Left renal cortex interstitium (tissue), 4 donors: ENCODE data around the gene NPHP4. TPM values are rescaled to one million over a fixed set of nuclear protein-coding genes. Genes with fewer than 3 reads are reported as not detected.

Experiments
- DNase-seq, 4 donors: peaks; one replicate each; pipeline ENCODE4 v3.0.0-alpha.2; 2013; ENCODE audit warnings: low read depth in 4 of 4, low spot score in 2 of 4, missing footprints in 1 of 4
- polyA plus RNA-seq, 4 donors: library from polyadenylated mRNA; unstranded; fragments of 120-200 nt; gene quantifications; one replicate each; pipeline ENCODE4 v1.2.1, GENCODE V29; 2013; ENCODE audit not compliant: insufficient read length in 4 of 4

Gene NPHP4
- polyA plus RNA-seq, 4 donors = 7.9 to 18.9 (median 14.0) TPM

DNA sequence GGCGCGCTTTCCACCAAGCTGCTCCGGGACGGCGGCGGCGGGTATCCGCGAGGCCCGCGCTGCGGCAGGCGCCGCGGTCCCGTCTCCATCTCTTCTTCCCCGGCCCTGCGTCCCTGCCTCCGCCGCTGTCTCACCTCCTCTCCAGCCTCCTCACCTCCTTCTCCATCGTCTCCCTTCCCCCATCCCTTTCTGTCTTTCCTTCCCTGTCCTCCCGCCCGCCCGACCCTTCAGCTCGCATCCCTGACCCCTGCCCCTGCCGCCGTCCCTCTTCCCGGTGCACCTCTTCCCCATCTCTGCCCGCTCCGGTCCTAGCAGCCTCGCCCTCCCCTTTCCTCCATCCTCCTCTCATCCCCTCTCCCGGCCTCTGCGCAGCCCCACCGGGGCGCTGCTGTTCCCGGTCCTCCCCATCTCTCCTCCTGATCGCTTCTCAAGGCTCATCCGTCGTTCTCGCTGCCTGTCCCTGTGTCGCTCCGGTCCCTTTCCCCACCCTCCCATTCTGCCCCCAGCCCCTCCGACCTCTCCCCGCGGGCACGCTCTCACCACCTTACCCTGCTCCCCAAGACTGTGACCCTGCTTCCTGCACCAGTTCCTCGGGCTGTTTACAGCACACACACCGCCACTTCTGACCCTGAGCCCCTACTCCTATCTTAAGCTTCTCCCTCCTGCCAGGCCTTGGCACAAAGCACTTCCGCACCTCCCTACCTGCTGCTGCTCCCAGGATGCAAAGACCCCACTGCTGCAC is 760 bp upstream of the NPHP4 start:
- no peak for DNase-seq

DNA sequence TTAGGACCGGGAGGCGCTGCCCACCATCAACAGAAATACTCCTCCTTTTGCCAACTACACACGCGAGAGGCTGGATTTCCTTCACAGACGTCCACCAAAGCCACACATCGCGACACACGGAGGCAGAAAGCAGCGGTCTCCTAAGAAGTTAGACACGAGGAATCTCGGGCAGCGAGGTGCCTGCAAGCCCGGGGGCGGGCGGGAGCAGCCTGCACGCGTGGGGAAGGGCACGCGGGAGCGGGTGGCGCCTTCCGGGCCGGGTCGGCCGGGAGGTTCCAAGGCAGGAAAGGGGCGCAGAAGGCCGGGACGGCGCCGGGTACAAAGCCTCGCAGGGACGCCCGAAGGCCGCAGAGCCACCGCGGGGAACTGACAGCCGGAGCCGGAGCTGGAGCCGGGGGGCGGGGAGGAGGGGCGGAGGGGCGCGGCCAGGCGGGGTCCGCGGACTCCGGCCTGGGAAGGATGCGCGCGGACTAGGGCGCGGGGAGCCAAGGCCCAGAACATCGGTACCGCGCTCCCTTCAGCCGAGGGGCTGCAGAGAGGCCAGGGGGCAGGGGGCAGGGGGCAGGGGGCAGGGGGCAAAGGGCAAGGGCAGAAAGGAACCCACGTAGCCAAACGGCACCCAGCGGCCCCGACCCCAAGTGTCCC is 722 bp downstream of the NPHP4 start:
- DNase-seq = no peak

DNA sequence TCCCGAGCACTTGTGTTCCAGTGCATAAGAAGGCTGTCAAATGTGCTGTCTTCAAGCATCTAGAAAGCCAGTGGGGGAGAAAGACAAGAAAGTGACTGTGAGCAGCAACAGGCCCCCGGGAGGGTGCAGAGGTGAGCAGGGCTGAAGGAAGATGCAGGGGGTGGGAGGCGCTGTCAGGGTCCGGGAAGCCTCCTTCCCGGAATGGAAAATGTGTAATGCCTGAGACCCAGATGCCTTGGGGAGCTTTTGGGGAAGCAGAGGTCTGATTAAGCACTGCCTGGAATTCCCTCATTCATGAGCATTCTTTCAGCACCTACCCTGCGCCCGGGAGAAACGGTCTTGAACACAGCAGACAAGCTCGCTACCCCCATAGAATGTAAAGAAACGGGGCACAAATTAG is 1.3 kb downstream of the NPHP4 start:
- DNase-seq = no peak

DNA sequence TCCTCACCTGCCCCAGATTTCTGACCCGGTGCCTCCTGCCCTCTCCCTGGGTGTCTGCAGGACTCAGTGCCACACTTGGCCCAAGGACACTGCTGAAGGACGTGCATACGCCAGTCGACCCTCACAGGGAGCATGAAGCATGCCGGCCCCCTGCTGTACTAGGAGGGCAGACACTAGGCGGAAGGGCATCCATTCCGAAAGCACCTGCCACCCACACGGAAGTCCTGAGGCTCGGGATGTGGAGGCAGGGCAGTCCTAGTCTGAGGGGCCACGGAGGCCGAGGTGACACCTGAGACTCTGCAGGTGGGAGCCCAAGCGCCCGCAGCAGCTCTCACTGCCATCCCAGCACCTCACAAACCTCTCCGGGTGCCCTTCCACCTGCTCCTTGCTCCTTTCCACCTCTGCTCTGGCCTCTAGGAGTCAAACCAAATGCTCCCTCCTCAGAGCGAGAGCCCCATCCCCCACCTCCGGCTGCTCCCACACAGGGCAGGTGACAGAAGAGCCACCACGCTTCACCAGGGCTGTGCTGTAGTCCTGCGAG is 2.4 kb downstream of the NPHP4 start:
- DNase-seq = no peak

DNA sequence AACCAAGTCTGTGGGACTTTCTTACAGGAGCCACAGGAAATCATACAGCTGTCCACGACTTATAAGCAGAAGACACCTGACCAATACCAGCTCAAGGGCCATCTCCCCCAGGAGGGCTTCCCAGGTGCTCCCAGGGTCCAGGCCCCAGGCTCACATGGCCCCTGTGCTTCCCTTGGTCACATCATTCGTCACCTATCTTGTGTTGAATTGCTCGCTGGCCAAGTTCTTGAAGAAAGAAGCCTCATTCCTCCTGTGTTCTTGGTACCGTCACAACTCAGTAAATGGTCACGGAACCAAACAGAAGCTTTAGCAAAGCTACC is 3.0 kb downstream of the NPHP4 start:
- no peak for DNase-seq

DNA sequence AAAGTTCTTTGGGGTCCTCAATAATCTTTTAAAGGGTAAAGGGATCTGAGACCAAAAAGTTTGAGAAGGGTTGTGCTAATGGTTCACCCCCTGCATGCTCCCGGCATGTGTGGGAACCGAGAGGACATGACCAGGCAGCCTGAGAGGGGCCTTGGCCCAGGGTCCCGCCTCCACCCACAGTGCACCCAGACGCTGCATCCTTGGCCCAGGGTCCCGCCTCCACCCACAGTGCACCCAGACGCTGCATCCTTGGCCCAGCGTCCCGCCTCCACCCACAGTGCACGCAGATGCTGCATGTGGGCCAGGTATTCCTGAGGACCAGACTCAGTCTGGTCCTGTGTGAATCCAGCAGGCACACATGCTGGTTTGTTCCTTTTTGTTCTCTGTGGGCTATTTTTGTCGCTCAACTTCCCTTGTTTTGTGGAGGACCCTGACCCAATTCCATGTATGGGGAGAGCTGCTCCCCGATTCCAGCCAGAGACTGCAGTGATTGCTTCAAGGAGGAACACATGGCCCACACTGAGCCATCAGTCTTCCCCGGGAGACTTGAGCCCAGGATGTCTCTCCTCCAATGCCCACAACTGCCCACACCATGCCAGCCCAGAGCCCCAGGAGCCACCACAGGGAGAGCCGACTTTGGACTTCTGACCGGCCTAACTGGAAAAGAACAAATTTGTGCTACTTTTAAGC is 3.5 kb downstream of the NPHP4 start:
- DNase-seq = no peak

DNA sequence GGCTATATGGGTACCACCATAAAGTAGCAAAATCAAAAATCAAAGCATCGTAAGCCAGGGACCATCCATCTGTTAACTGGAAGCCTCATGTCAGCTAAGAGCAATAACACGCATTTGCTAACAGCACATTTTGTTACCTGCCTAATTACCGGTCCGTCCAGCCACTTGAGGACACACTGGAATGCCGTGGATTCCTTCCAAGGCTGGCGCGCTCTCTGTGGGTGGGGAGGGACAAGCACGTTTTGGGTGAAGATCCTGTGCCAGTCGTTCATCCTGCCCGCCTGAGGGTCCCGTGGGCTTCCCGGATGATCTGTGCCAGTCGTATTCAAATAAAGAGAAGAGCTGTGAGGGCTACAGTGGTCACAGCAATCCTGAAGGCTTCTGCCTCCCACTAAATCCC is 6.2 kb downstream of the NPHP4 start:
- DNase-seq = no peak

DNA sequence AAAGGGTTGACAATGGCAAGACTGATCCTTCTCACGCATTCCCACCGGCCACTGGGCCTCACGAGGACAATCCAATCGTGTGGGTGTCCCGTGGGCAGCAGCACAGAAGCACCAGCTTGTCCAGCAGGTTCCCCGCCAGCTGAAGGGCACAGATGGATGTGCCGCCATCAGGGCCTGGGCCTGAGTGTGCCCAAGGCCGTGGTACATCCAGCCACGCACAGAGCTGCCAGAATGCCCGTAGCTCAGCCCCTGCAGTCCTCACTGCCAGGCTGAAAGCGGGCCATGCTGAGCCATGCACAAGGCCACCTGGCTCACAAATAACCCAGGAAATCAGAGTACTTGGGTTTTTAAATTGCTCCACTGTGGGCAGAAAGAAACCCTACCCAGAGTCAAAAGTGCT is 7.0 kb downstream of the NPHP4 start:
- DNase-seq = no peak

DNA sequence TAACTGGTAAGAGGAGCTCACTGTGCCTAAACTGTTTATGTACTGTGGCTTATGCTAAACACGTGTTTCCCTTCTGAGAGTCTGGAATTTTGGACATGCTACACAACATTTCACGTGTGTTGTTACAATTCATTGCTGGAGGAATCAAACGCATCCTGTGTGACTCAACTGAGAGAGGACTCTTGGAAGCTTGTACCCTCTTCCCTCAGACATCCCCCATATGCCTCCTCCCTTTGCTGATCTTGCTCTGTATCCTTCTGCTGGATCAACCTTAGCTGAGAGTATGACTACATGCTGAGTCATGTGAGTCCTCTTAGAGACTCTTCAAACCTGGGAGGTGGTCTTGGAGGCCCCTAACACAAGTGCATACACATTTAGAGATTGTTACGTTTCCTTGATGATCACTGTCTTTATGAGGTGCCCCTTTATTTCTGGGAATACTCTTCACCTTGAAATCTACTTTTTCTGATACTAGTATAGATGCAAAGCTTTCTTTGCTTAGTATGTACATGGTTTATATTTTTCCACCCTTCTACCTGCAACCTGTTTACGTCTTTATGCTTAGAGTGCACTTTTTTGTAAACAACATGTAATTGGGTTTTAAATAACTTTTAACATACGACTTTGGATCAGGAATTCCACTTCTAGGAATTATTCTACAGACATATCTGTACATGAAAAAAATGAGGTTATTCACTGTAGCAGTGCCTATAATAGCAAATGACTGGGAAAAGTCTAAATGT is 8.7 kb downstream of the NPHP4 start:
- no peak for DNase-seq

DNA sequence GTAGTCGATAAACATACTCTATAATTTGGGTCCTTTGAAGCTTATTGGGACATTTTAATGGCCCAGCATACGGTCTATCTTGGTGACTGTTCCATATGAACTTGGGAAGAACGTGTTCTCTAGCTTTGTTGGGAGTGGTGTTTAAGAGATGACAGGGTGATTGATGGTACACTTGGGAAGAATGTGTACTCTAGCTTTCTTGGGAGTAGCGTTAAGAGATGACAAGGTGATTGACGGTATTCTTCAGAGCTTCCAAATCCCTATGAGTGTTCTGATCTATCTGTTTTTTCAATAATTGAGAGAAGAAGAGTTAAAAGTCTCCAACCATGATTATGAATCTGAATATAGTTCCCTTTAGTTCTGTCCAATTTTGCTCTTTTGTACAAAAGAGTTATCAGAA is 9.4 kb downstream of the NPHP4 start:
- no peak for DNase-seq

DNA sequence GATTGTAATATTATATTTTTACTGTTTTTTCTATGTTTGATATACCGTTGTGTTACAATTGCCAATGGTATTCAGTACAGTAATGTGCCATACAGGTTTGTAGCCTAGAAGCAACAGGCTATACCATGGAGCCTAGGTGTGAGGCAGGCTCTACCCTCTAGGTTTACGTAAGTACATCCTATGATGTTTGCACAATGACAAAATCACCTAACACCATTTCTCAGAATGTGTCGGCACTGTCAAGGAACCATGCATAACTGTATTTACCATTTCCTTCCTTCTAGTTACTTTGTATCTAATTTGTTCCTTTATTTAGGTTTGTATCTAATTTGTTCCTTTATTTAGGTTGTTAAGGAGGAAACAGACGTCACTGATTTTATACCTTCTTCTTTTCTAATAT is 9.9 kb downstream of the NPHP4 start:
- no peak for DNase-seq

DNA sequence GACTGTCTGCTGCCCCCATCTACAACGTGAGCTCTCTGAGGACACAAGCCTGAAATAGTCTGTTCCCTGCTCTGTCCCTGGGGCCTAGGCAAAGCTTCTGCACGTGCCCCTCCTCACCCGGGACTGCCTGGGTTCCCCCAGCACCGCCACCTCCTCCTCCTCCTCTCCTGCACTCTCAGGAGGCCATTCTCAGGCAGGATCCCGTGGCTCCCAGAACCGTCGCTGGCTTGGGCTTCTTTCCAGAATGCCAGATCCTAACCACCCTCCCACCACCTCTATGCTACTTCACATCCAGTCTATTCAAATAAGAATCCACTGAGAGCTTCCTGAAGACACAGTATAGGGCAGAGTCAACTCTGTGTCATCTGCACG is 11.2 kb downstream of the NPHP4 start:
- no peak for DNase-seq

DNA sequence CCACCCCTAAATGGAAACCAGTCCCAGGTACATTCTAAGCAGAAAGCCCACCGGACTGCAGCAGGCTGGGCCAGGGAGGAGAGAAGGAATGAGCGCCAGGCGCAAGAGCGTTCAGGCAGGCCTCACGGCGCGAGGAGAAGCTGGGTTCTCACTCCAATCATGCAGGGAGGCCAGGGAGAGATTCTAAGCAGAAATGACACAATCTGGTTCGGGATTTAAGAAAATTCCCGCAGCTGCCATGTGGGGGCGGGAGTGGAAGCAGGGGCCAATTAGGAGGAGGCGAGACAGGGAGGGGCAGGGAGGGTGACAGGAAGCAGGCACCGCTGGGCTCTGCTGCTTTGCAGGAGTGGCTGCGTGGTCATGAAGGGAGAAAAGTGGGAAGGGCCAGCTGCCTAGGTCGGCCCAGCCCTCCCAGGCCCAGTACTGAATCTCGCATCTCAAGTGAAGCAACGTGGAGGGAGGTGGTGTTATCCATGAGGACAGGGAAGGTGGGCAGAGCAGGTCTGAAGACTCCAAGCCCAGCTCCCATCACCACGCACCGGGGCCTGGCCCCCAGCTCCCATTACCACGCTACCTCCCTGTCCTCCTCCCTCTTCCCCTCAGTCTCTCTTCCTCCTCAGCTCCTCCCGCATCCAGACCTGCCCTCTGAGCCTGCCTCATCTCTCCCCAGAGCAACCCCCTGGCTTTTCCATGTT is 11.8 kb downstream of the NPHP4 start:
- no peak for DNase-seq

DNA sequence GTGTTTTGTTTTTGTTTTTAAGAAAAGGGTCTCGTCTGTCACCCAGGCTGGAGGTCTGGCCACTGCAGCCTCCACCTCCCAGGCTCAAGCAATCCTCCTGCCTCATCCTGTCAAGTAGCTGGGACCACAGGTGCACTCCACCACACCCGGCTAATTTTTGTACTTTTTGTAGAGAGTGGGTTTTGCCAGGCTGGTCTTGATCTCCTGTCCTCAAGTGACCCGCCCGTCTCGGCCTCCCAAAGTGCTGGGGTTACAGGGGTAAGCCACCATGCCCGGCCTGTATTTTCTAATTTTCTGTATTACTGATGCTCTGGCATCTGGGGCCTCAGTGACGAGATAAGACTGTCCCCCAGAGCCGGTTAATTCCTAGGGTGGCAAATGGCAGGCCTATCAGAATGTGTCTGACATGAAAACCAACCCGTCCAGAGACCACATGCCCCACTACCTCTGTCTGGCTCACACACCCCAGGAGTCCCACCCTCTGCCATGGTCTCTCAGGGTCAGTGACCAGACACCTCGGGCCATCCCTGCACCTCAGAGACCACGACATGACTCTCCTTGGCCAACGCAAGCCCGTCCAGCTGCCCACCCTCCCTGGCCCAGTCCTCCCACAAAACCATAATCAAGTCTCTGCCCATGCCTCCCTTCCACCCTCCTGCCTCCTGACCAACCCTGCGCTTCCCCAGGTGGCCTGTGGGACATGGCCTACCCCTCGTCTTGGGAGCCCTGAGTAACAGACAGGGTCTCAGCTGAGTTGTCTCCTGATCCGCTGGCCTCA is 12.5 kb downstream of the NPHP4 start:
- no peak for DNase-seq

DNA sequence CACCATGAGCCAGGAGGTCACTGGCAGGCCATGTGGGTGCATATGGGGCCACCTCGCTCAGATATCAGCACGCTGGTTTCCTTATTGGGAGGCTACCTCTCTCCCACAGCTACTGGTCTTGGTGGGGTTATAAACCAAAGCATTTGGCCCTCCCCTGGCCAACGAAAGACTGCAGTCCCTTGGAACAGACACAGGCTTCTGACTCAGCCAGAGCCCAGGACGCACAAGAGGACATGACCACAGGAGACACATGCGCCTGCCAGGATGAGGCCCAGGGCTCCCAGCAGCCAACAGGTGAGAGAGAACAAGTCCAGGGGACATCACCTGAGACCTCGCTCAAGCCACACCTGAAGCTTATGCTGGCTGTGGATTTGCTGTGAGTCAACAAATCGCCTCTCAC is 13.8 kb downstream of the NPHP4 start:
- no peak for DNase-seq

DNA sequence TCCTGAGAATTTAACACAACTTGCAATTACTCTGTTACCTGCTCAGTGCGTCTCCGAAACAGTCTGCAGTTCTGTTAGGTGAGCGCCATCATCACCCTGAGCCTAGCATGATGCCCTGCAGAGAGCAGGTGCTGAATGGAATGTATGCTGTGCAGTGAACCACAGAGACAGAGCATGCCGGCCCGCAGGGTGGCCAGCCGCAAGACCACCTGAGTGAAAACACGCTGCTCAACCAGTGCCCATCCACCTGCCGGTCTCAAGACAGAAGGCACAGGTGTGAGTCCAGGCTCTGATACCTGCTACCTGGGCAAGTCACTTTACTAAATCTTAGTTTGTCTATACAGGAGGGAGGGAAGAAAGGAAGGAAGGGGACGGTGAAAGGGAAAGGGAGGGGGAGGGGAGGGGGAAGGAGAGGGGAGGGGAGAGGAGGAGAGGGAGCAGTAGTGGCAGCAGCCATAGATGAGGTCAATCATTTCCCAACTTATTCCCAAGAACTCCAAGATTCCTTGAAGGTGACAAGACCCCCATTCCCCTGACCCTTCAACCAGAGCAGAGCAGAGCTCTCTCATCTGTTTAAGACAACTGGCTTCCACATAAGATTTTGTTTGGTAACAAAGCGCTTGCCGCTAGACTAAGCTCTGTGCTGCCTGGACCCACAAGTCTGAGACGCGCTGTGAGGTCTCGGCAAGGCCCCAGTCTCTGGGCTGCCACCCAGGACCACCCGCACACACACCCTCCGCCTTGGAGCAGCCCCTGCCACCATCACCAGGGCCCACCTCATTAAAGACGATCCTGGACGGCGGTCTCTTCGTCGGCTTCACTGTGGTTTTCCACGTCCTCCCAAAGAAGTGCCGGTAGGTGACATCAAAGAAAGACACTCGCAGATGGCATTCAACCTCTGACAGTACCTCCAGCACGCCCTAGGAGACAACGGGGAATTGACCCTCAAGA is 14.5 kb downstream of the NPHP4 start:
- DNase-seq = no peak

DNA sequence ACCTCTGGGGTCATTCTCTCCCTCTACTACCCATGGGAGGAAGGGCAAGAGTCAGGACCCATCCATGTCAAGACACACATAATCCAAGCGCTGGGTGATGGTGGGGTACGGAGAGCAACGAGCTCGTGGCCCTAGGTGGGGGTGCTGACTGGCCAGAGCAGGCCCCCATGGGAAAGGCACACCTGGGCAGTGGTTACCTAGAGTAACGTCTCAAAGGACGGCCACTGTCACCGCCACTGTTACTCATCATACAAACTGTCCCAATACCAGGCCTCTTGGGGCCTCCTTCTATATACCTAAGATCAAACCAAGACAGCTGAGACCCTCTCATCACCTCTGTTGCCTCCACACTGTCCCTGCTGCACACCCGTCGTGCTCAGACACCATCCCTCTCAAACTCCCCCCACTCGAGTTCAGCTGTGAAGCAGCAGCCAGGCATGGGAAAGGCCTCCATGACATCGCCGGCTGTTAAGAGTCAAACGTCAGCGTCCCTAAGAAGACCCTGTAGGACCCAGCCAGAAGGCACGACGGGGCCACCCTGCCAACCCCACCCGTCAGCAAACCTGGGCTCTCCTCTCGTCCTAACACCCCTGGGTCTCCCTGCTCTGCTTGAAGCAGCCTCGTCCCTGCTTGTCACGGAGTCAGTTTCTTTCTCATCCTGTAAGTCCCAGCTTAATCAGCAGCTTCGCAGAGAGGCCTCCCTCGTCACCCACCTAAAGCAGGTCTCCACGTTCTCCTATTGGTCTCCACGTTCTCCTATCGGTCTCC is 15.3 kb downstream of the NPHP4 start:
- DNase-seq = no peak

DNA sequence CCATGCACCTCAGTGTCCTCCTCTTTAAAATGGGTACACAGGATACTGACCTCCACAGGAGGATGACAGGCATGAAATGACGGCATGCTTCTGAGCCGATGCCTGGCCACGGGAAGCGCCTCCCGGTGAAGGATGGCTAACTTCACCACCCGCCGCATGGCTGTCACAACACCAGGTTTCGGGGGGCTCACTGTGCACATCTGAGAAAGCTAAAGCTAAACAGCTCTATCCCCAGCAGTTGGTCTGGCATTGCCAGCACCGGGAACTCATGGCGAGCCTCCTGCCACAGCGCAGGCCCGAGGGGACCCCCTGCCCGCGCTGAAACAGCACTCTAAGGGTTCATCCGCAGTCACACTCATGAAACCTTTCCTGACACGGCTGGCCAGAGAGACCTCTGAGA is 16.0 kb downstream of the NPHP4 start:
- no peak for DNase-seq
